Caki2 (cell line): ENCODE measurements around the gene APOH. TPM values are rescaled to one million over a fixed set of nuclear protein-coding genes. Genes with fewer than 3 reads are reported as not detected.

Experiments
- DNase-seq: peaks from one replicate; pipeline ENCODE4 v3.0.0-alpha.2; 2015; ENCODE audit warnings: low read depth
- in situ Hi-C: cut with HindIII; loops from 2 replicates; pipeline ENCODE4 v1.10.0; 2016; ENCODE audit warnings: low sequenced_read_pairs, low pct_unique_long_range_greater_than_20kb, mixed read lengths
- total RNA-seq: library from RNA; depleted of rRNA; stranded (reverse); fragments of >200 nt; shearing (Covaris generic); gene quantifications from 2 replicates; pipeline ENCODE4 v1.2.3, GENCODE V29; 2014; ENCODE audit warnings: low replicate concordance

The APOH gene
- total RNA-seq, 1 experiment from 2014 or later, result 0.20 TPM

- in situ Hi-C loops, result no loop called here
Observed at GRCh38 chr17:66210208-66210574, 19.0 kb downstream of the APOH start.

GRCh38 chr17:66207936-66208335 is 21.3 kb downstream of the APOH start:
- in situ Hi-C loops, result no loop called here
- no peak for DNase-seq

More at GRCh38 chr17:66210208-66210574, 19.0 kb downstream of the APOH start:
- no peak for DNase-seq

- DNase-seq, result no peak
- in situ Hi-C loops, result no loop called here
Observed at GRCh38 chr17:66203274-66204015, 25.8 kb downstream of the APOH start.

- in situ Hi-C loops, result no loop called here
- DNase-seq, result peak; percentile 67
Observed at GRCh38 chr17:66200685-66201092, 28.5 kb downstream of the APOH start.

GRCh38 chr17:66198242-66198641 is 31.0 kb downstream of the APOH start:
- no peak for DNase-seq
- in situ Hi-C loops, result no loop called here

- DNase-seq, result no peak
- in situ Hi-C loops, result no loop called here
Observed at GRCh38 chr17:66192378-66192687, 36.9 kb downstream of the APOH start.

- peak; percentile 88 for DNase-seq
- in situ Hi-C loops, result no loop called here
Observed at GRCh38 chr17:66191593-66192377, 37.4 kb downstream of the APOH start, which contains the start of gene CEP112. CEP112 (minus strand) TSS chr17:66192133.

GRCh38 chr17:66190738-66191592 is 38.2 kb downstream of the APOH start:
- in situ Hi-C loops, result no loop called here
- DNase-seq, result no peak

- in situ Hi-C loops, result no loop called here
Observed at GRCh38 chr17:66187718-66188117, 41.5 kb downstream of the APOH start.

GRCh38 chr17:66185862-66186261 is 43.4 kb downstream of the APOH start:
- DNase-seq, result peak; percentile 22
- in situ Hi-C loops, result no loop called here

More at GRCh38 chr17:66187718-66188117, 41.5 kb downstream of the APOH start:
- DNase-seq, result no peak

- in situ Hi-C loops, result no loop called here
- no peak for DNase-seq
Observed at GRCh38 chr17:66184392-66184791, 44.8 kb downstream of the APOH start.

GRCh38 chr17:66183529-66183928 is 45.7 kb downstream of the APOH start:
- in situ Hi-C loops, result no loop called here

GRCh38 chr17:66178642-66179041 is 50.6 kb downstream of the APOH start:
- in situ Hi-C loops, result no loop called here
- no peak for DNase-seq

More at GRCh38 chr17:66183529-66183928, 45.7 kb downstream of the APOH start:
- no peak for DNase-seq

- in situ Hi-C loops, result no loop called here
- DNase-seq, result no peak
Observed at GRCh38 chr17:66177048-66177447, 52.2 kb downstream of the APOH start.

- in situ Hi-C loops, result no loop called here
- no peak for DNase-seq
Observed at GRCh38 chr17:66175892-66176291, 53.3 kb downstream of the APOH start.

GRCh38 chr17:66172691-66173223 is 56.5 kb downstream of the APOH start:
- in situ Hi-C loops, result no loop called here

GRCh38 chr17:66172144-66172543 is 57.1 kb downstream of the APOH start:
- no peak for DNase-seq
- in situ Hi-C loops, result no loop called here

More at GRCh38 chr17:66172691-66173223, 56.5 kb downstream of the APOH start:
- DNase-seq, result peak; percentile 32

GRCh38 chr17:66171692-66172091 is 57.5 kb downstream of the APOH start:
- in situ Hi-C loops, result no loop called here
- DNase-seq, result no peak
